Measurements from ENCODE around the gene NKD1. TPM values are rescaled to one million over a fixed set of nuclear protein-coding genes. Genes with fewer than 3 reads are reported as not detected.

NKD1 gene
- total RNA-seq, 2 experiments from 2014 or later = 0.04 to 0.06 TPM

GRCh38 chr16:50645563-50646220, 97.5 kb downstream of the NKD1 start:
- POLR2A ChIA-PET = interaction anchor here (0.6 kb wide), 1 partner anchor 9 kb away, joined by 4 read pairs; no protein-coding TSS in a partner anchor
- no peaks in the 10 kb centered on the region for H3K9me2 ChIP-seq (ENCODE audit: insufficient read depth, low read length)
- H3K79me2 ChIP-seq (ENCODE audit: insufficient read depth, low read depth, low read length) = no peaks in the 10 kb centered on the region
- no peaks in the 10 kb centered on the region for H4K20me1 ChIP-seq (ENCODE audit: insufficient read depth, low read length)
- no peaks in the 10 kb centered on the region for H3K4me1 ChIP-seq (ENCODE audit: insufficient read depth, low read length, poor library complexity, severe bottlenecking)
- no peak overlapping the region for H3K27ac ChIP-seq (ENCODE audit: low read depth, low read length, poor library complexity, severe bottlenecking)
- H3K36me3 ChIP-seq (ENCODE audit: insufficient read depth, low read length) = no peaks in the 10 kb centered on the region
- no peaks in the 10 kb centered on the region for H3K9me3 ChIP-seq (ENCODE audit: low read length)
- CTCF ChIA-PET (ENCODE audit: unreplicated experiment) = no interaction called here
- BruUV-seq (replicated peaks) = no TSS peak
- H3K4me2 ChIP-seq (ENCODE audit: low read length) = no peak overlapping the region
- no peak overlapping the region for H2AFZ ChIP-seq (ENCODE audit: low read length)
- DNase-seq (ENCODE audit: low spot score) = no peak
- intact Hi-C loops (cut with micrococcal nuclease; ENCODE audit: unreplicated experiment) = no loop called here
- TF ChIP-seq EZH2phosphoT487 (IDR thresholded peaks at IDR 0.05; ENCODE audit: borderline replicate concordance, low read depth, low read length) = no peak
- TF ChIP-seq CTCF (conservative IDR thresholded peaks at IDR 0.05; ENCODE audit: low read length) = no peak
- H3K4me3 ChIP-seq (ENCODE audit: low read depth, low read length, poor library complexity, severe bottlenecking) = no peak overlapping the region

GRCh38 chr16:50646345-50646744, 98.1 kb downstream of the NKD1 start:
- H3K36me3 ChIP-seq (ENCODE audit: insufficient read depth, low read length) = no peaks in the 10 kb centered on the region
- intact Hi-C loops (cut with micrococcal nuclease; ENCODE audit: unreplicated experiment) = no loop called here
- DNase-seq (ENCODE audit: low spot score) = no peak
- no peak overlapping the region for H3K4me2 ChIP-seq (ENCODE audit: low read length)
- BruUV-seq (replicated peaks) = no TSS peak
- ChIA-PET POLR2A (interaction anchor here (0.6 kb wide), 1 partner anchor 9 kb away, joined by 4 read pairs; no protein-coding TSS in a partner anchor), CTCF (ENCODE audit: unreplicated experiment) (no interaction called here)
- no peak overlapping the region for H2AFZ ChIP-seq (ENCODE audit: low read length)
- no peaks in the 10 kb centered on the region for H3K79me2 ChIP-seq (ENCODE audit: insufficient read depth, low read depth, low read length)
- no peak overlapping the region for H3K4me3 ChIP-seq (ENCODE audit: low read depth, low read length, poor library complexity, severe bottlenecking)
- no peaks in the 10 kb centered on the region for H3K4me1 ChIP-seq (ENCODE audit: insufficient read depth, low read length, poor library complexity, severe bottlenecking)
- no peaks in the 10 kb centered on the region for H3K9me3 ChIP-seq (ENCODE audit: low read length)
- H3K27ac ChIP-seq (ENCODE audit: low read depth, low read length, poor library complexity, severe bottlenecking) = no peak overlapping the region
- no peaks in the 10 kb centered on the region for H3K9me2 ChIP-seq (ENCODE audit: insufficient read depth, low read length)
- no peak for TF ChIP-seq EZH2phosphoT487 (IDR thresholded peaks at IDR 0.05; ENCODE audit: borderline replicate concordance, low read depth, low read length)
- TF ChIP-seq CTCF (conservative IDR thresholded peaks at IDR 0.05; ENCODE audit: low read length) = no peak
- H4K20me1 ChIP-seq (ENCODE audit: insufficient read depth, low read length) = no peaks in the 10 kb centered on the region

- H3K9me3 ChIP-seq (ENCODE audit: low read length) = no peaks in the 10 kb centered on the region
- H3K27ac ChIP-seq (ENCODE audit: low read depth, low read length, poor library complexity, severe bottlenecking) = no peak overlapping the region
- H3K36me3 ChIP-seq (ENCODE audit: insufficient read depth, low read length) = no peaks in the 10 kb centered on the region
- no peak overlapping the region for H3K4me3 ChIP-seq (ENCODE audit: low read depth, low read length, poor library complexity, severe bottlenecking)
- TF ChIP-seq CTCF (conservative IDR thresholded peaks at IDR 0.05; ENCODE audit: low read length) (no peak), EZH2phosphoT487 (IDR thresholded peaks at IDR 0.05; ENCODE audit: borderline replicate concordance, low read depth, low read length) (no peak)
- POLR2A ChIA-PET = no interaction called here
- no peak overlapping the region for H3K4me2 ChIP-seq (ENCODE audit: low read length)
- no peak overlapping the region for H2AFZ ChIP-seq (ENCODE audit: low read length)
- H4K20me1 ChIP-seq (ENCODE audit: insufficient read depth, low read length) = no peaks in the 10 kb centered on the region
- H3K4me1 ChIP-seq (ENCODE audit: insufficient read depth, low read length, poor library complexity, severe bottlenecking) = no peaks in the 10 kb centered on the region
- H3K79me2 ChIP-seq (ENCODE audit: insufficient read depth, low read depth, low read length) = no peaks in the 10 kb centered on the region
- H3K9me2 ChIP-seq (ENCODE audit: insufficient read depth, low read length) = no peaks in the 10 kb centered on the region
- CTCF ChIA-PET (ENCODE audit: unreplicated experiment) = no interaction called here
- BruUV-seq (replicated peaks) = no TSS peak
- no peak for DNase-seq (ENCODE audit: low spot score)
- intact Hi-C loops (cut with micrococcal nuclease; ENCODE audit: unreplicated experiment) = no loop called here
These were observed 103.7 kb downstream of the NKD1 start for GRCh38 chr16:50651835-50652438.
